Measurements from ENCODE around the gene LMX1A.

Gene LMX1A

GRCh38 chr1:165355977-165356811 is at the start of gene LMX1A:
TSS of gene LMX1A (minus strand) at chr1:165356715. CDS start at chr1:165355559, 1,156 bp downstream.
- Histone ChIP-seq H3K4me1 (ENCODE audit: insufficient read depth, low read length) (0 out of 2 replicates have a peak, but pooled peaks cover 7% of the 10 kb centered on the region), H3K36me3 (ENCODE audit: insufficient read depth, low read length) (no peaks in the 10 kb centered on the region), H3K9ac (ENCODE audit: low read depth, low read length) (peak within 1 kb of the TSS; percentile 56; the same call in 1 of the 2 replicates), H3K9me3 (ENCODE audit: control insufficient read depth, insufficient read depth, low read length) (no peaks in the 10 kb centered on the region)

- Histone ChIP-seq H3K9me3 (ENCODE audit: control insufficient read depth, insufficient read depth, low read length) (no peaks in the 10 kb centered on the region), H3K9ac (ENCODE audit: low read depth, low read length) (no peak overlapping the region), H3K36me3 (ENCODE audit: insufficient read depth, low read length) (no peaks in the 10 kb centered on the region), H3K4me1 (ENCODE audit: insufficient read depth, low read length) (no peaks in the 10 kb centered on the region)
Measured at GRCh38 chr1:165403835-165404482, 47.4 kb upstream of the LMX1A start.

- H3K9me3 ChIP-seq (ENCODE audit: control insufficient read depth, insufficient read depth, low read length): no peaks in the 10 kb centered on the region
- no peaks in the 10 kb centered on the region for H3K36me3 ChIP-seq (ENCODE audit: insufficient read depth, low read length)
- no peaks in the 10 kb centered on the region; the same call in 1 of the 2 replicates for H3K4me1 ChIP-seq (ENCODE audit: insufficient read depth, low read length)
- no peak overlapping the region for H3K9ac ChIP-seq (ENCODE audit: low read depth, low read length)
Measured at GRCh38 chr1:165402517-165403111, 46.1 kb upstream of the LMX1A start.

- Histone ChIP-seq H3K9ac (ENCODE audit: low read depth, low read length) (no peak overlapping the region), H3K36me3 (ENCODE audit: insufficient read depth, low read length) (no peaks in the 10 kb centered on the region), H3K9me3 (ENCODE audit: control insufficient read depth, insufficient read depth, low read length) (no peaks in the 10 kb centered on the region), H3K4me1 (ENCODE audit: insufficient read depth, low read length) (no peaks in the 10 kb centered on the region; the same call in 1 of the 2 replicates)
Measured at GRCh38 chr1:165397944-165398343, 41.4 kb upstream of the LMX1A start.

- Histone ChIP-seq H3K9me3 (ENCODE audit: control insufficient read depth, insufficient read depth, low read length) (no peaks in the 10 kb centered on the region), H3K9ac (ENCODE audit: low read depth, low read length) (no peak overlapping the region), H3K36me3 (ENCODE audit: insufficient read depth, low read length) (no peaks in the 10 kb centered on the region), H3K4me1 (ENCODE audit: insufficient read depth, low read length) (no peaks in the 10 kb centered on the region; the same call in 1 of the 2 replicates)
Measured at GRCh38 chr1:165395901-165396300, 39.4 kb upstream of the LMX1A start.

GRCh38 chr1:165395478-165395877 is 39.0 kb upstream of the LMX1A start:
- Histone ChIP-seq H3K9ac (ENCODE audit: low read depth, low read length) (no peak overlapping the region), H3K4me1 (ENCODE audit: insufficient read depth, low read length) (no peaks in the 10 kb centered on the region; the same call in 1 of the 2 replicates), H3K36me3 (ENCODE audit: insufficient read depth, low read length) (no peaks in the 10 kb centered on the region), H3K9me3 (ENCODE audit: control insufficient read depth, insufficient read depth, low read length) (no peaks in the 10 kb centered on the region)

GRCh38 chr1:165392634-165393571 is 36.4 kb upstream of the LMX1A start:
- Histone ChIP-seq H3K9me3 (ENCODE audit: control insufficient read depth, insufficient read depth, low read length) (no peaks in the 10 kb centered on the region), H3K36me3 (ENCODE audit: insufficient read depth, low read length) (no peaks in the 10 kb centered on the region), H3K4me1 (ENCODE audit: insufficient read depth, low read length) (no peaks in the 10 kb centered on the region; the same call in 1 of the 2 replicates), H3K9ac (ENCODE audit: low read depth, low read length) (peak overlapping the region; percentile 52)

- no peak overlapping the region for H3K9ac ChIP-seq (ENCODE audit: low read depth, low read length)
- H3K36me3 ChIP-seq (ENCODE audit: insufficient read depth, low read length): no peaks in the 10 kb centered on the region
- no peaks in the 10 kb centered on the region for H3K9me3 ChIP-seq (ENCODE audit: control insufficient read depth, insufficient read depth, low read length)
- H3K4me1 ChIP-seq (ENCODE audit: insufficient read depth, low read length): no peaks in the 10 kb centered on the region
Measured at GRCh38 chr1:165389609-165390008, 33.1 kb upstream of the LMX1A start.

- no peaks in the 10 kb centered on the region for H3K36me3 ChIP-seq (ENCODE audit: insufficient read depth, low read length)
- no peak overlapping the region for H3K9ac ChIP-seq (ENCODE audit: low read depth, low read length)
- H3K4me1 ChIP-seq (ENCODE audit: insufficient read depth, low read length): peaks cover 6% of the 10 kb centered on the region; the same call in 1 of the 2 replicates
- H3K9me3 ChIP-seq (ENCODE audit: control insufficient read depth, insufficient read depth, low read length): no peaks in the 10 kb centered on the region
Measured at GRCh38 chr1:165387961-165388360, 31.4 kb upstream of the LMX1A start.

- Histone ChIP-seq H3K4me1 (ENCODE audit: insufficient read depth, low read length) (peaks cover 7% of the 10 kb centered on the region; the same call in 1 of the 2 replicates), H3K9ac (ENCODE audit: low read depth, low read length) (no peak overlapping the region), H3K9me3 (ENCODE audit: control insufficient read depth, insufficient read depth, low read length) (no peaks in the 10 kb centered on the region), H3K36me3 (ENCODE audit: insufficient read depth, low read length) (no peaks in the 10 kb centered on the region)
Measured at GRCh38 chr1:165387505-165387904, 31.0 kb upstream of the LMX1A start.

- Histone ChIP-seq H3K4me1 (ENCODE audit: insufficient read depth, low read length) (peaks cover 7% of the 10 kb centered on the region; the same call in 1 of the 2 replicates), H3K9ac (ENCODE audit: low read depth, low read length) (no peak overlapping the region), H3K9me3 (ENCODE audit: control insufficient read depth, insufficient read depth, low read length) (no peaks in the 10 kb centered on the region), H3K36me3 (ENCODE audit: insufficient read depth, low read length) (no peaks in the 10 kb centered on the region)
Measured at GRCh38 chr1:165383599-165384405, 27.3 kb upstream of the LMX1A start.

- H3K9ac ChIP-seq (ENCODE audit: low read depth, low read length): no peak overlapping the region
- no peaks in the 10 kb centered on the region for H3K36me3 ChIP-seq (ENCODE audit: insufficient read depth, low read length)
- H3K4me1 ChIP-seq (ENCODE audit: insufficient read depth, low read length): peaks cover 7% of the 10 kb centered on the region; the same call in 1 of the 2 replicates
Measured at GRCh38 chr1:165383067-165383466, 26.6 kb upstream of the LMX1A start.

More at GRCh38 chr1:165383067-165383466, 26.6 kb upstream of the LMX1A start:
- H3K9me3 ChIP-seq (ENCODE audit: control insufficient read depth, insufficient read depth, low read length): no peaks in the 10 kb centered on the region

Measured in ES-I3 (cell line).